Urinary bladder (tissue), 4 donors: ENCODE measurements around the gene ATXN1. TPM values are rescaled to one million over a fixed set of nuclear protein-coding genes. Genes with fewer than 3 reads are reported as not detected.

ENCODE experiments used
- DNase-seq: peaks from one replicate; pipeline ENCODE4 v3.0.0-alpha.2; 2015; ENCODE audit errors: extremely low spot score
- H3K27ac ChIP-seq: one replicate; pipeline ENCODE4 v1.5.1; 2013; ENCODE audit warnings: low read depth, mild to moderate bottlenecking, moderate library complexity
- H3K36me3 ChIP-seq: one replicate; pipeline ENCODE4 v1.6.1; 2013; ENCODE audit warnings: mild to moderate bottlenecking, moderate library complexity; ENCODE audit not compliant: insufficient read depth
- H3K4me1 ChIP-seq: one replicate; pipeline ENCODE4 v1.6.1; 2013; ENCODE audit warnings: mild to moderate bottlenecking, moderate library complexity; ENCODE audit not compliant: insufficient read depth
- H3K4me3 ChIP-seq: one replicate; pipeline ENCODE4 v1.5.1; 2013; ENCODE audit warnings: low read depth, low read length
- WGBS: extraction: QIAGEN DNeasy Blood & Tissue Kit; methylation state at CpG from one replicate; pipeline ENCODE4 v1.1.7; 2013; 5-methylcytosine and 5-hydroxymethylcytosine counted together
- polyA plus RNA-seq: library from polyadenylated mRNA; stranded (reverse); fragments of 200-250 nt; gene quantifications from one replicate; pipeline ENCODE4 v1.2.3, GENCODE V29; 2013
- total RNA-seq: library from RNA; depleted of rRNA; stranded (reverse); fragments of >200 nt; gene quantifications from one replicate; pipeline ENCODE4 v1.2.3, GENCODE V29; 2014
- donor health status: healthy with polysubstance abuse.
- donor health status: healthy.

Gene ATXN1
- total and polyA plus RNA-seq, 2 donors: 15.8 to 137 TPM

DNA sequence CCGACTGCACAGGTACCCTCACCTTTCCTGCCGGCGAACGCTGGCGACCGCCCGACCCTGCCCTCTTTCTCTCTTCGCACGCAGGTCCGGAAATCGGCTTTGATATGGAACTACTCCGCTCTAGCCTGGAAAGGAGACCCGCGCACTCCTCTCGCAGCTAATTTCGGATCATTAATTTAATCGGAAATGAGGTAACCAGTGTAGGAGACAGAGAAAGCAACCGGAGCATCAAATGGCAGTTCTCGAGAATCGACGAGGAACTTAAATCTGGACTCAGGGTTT lies 949 bp upstream of the ATXN1 start:
- peak overlapping the region; percentile 99 for H3K4me3 ChIP-seq
- H3K36me3 ChIP-seq: no peaks in the 10 kb centered on the region
- H3K4me1 ChIP-seq: no peaks in the 10 kb centered on the region
- no peak for DNase-seq
- H3K27ac ChIP-seq: peak overlapping the region; percentile 80
- under 1% methylated on average over 21 of the region's 21 CpGs for WGBS

DNA sequence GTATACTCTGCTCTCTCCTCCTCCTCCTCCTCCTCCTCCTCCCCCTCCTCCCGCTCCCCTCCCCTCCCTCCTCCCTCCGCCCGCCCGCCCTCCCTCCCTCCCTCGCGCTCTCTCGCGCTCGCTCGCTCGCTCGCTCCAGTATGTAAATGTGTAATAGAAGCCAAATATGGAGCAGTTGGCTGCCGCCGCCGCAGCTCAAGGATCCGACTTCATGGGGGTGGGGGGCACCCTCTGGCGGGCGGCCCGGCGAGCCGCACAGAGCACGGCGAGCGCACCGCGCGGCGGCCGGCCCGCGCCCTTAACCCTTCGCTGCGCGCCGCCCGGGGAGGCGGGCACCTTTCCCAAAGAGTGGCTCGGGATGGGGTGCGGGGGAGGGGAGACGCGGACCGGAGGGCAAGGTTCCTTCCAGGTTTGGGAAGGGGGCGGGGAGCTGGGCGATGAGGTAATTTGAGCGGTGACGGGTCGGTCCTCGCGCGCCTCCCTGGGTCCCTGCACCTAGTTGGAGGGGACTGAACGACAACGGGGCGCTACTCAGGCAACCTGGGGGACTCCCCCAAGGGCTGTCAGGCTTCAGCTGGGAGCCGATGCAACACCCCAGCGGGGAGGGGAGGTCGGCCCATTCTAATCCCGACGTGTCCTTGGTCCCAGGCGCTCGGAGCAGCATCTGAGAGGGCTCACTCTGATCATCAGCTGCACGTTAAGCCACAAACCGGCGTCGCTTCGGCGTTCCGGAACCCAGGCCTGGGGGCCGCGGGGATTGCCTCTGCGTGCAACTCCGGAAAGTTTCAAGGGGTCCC lies 409 bp upstream of the ATXN1 start:
- Histone ChIP-seq H3K4me3 (peak overlapping the region; percentile 99), H3K36me3 (no peaks in the 10 kb centered on the region), H3K27ac (peak overlapping the region; percentile 97), H3K4me1 (no peaks in the 10 kb centered on the region)
- DNase-seq: peak; percentile 74
- under 1% methylated on average over 68 of the region's 71 CpGs for WGBS

DNA sequence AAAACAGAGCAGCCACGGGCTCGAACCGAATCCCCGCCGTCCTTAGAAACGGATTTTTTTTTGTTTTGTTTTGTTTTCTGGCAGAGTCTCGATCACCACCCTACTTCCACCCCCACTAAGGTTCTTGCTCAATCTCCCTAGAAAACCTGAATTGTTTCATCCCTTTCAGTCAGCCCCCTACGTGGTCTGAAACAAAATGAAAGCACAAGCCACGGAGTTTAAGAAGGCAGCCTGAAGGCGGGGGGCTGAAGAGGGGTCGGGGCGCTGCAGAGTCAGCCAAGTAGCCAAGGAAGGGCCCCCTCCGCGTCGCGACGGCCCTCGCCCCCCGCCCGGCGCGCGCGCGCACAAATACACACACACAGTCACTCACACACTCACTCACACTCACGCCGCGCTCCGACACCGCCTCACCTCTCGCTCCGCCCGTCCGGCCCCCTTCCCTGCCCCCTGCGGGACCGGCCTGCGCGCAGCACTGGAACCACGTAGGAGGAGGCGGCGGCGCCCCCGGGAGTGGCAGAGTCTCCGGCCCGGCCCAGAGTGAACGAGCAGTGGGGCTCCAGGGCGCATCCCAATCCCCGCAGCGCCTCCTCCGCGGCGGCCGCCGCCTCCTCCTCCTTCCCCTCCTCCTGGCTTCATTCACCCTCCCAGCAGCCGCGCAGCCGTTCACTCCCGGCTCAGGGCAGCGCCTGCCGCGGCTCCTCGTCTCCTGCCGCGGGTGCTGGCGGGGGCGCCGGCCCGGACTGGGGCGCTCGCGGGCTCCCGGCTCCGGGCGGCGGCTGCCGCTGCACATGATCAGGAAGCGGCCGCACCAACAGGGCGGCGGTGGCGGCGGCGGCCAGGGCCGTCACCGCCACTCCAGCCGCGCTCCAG lies 1.4 kb downstream of the ATXN1 start:
- no peaks in the 10 kb centered on the region for H3K36me3 ChIP-seq
- no peak for DNase-seq
- H3K4me1 ChIP-seq: no peaks in the 10 kb centered on the region
- under 1% methylated on average over 87 of the region's 87 CpGs for WGBS
- peak overlapping the region; percentile 97 for H3K27ac ChIP-seq
- peak overlapping the region; percentile 99 for H3K4me3 ChIP-seq

DNA sequence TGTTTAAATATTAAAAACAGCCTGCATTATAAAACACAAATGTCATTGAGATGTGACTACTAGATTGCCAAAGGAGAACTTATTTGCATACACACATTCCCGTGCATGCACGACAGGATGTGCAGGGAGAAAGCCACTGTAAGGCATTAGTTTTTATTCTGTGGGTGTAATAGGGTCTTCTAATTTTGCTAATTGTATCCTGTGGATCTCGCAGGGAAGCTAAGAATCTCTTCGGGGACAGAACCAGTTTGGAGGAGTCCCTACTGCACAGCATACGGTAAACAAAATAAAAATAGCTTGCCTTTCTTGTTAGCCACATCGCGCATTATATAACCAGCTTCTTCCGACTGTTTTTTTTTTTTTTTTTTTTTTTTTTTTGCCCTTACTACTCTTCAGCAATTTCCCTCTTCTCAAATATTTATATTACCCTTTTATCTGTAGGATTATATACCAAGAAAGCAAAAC lies 2.0 kb downstream of the ATXN1 start:
- H3K4me1 ChIP-seq: peaks cover 1% of the 10 kb centered on the region

DNA sequence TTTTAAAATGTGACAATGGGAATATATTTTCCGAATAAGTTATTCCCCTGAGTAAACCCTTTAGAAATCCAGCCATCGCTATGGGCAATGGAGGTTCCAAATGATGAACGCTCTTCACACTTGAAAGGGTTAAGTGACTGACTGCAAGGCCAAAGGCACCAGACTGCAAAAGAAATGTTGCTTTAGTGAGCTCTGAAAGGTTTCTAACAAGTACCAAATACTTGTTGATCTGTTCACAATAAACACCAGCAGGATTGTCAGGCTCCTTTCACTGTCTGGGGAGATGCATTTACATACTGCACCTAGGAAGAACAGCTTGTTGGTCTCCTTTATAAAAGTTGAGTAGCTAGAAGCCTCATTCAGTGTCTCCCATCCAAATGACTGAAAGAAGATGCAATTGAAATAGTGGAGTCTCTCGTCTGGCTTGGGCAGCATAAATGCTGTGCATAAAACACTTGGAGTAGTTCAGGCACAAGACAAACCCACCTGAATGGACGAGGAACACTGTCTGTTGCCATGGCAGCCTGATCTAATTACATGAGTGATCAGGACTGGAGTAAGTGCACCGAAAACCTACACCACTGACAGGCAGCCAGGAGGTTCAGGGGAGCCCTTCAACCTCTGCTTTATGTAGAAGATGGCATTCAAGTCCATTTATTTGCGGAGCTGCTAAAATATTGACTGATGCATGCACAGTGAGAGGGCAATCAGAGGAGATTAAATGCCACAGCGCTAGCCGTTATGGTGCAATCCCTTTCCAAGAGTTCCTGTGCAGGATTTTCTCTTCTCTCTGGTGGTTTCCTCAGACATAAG lies 2.9 kb downstream of the ATXN1 start:
- DNase-seq: no peak
- 30% methylated on average over 9 of the region's 9 CpGs for WGBS
- H3K4me1 ChIP-seq: peaks cover 1% of the 10 kb centered on the region
- H3K4me3 ChIP-seq: peak overlapping the region; percentile 99
- H3K36me3 ChIP-seq: no peaks in the 10 kb centered on the region
- no peak overlapping the region for H3K27ac ChIP-seq

More for the DNA sequence above, 2.0 kb downstream of the ATXN1 start:
- H3K27ac ChIP-seq: peak overlapping the region; percentile 97
- H3K4me3 ChIP-seq: peak overlapping the region; percentile 99
- no peaks in the 10 kb centered on the region for H3K36me3 ChIP-seq
- no peak for DNase-seq
- under 1% methylated on average over 8 of the region's 8 CpGs for WGBS

DNA sequence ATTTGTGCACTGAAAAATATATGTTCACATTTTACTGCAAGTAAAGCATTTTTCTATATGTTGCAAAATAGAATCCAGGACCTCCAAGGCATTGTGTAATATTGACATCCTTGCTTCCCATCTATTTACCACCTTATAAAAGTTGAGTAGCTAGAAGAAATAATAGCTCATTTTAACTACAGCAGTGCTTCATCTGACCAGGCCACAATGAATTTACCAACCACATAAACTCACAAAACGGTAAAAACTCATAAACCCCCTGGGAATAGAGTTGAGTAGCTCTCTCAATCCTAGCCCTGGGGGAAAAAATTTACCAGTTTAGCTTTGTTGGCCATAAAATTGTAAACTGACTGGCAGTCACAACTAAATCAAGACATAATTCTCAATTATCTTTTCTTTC lies 3.9 kb downstream of the ATXN1 start:
- no peak for DNase-seq
- H3K27ac ChIP-seq: no peak overlapping the region
- no peaks in the 10 kb centered on the region for H3K36me3 ChIP-seq
- peaks cover 1% of the 10 kb centered on the region for H3K4me1 ChIP-seq
- H3K4me3 ChIP-seq: no peak overlapping the region
- WGBS: 31% methylated on average over 1 of the region's 1 CpG

DNA sequence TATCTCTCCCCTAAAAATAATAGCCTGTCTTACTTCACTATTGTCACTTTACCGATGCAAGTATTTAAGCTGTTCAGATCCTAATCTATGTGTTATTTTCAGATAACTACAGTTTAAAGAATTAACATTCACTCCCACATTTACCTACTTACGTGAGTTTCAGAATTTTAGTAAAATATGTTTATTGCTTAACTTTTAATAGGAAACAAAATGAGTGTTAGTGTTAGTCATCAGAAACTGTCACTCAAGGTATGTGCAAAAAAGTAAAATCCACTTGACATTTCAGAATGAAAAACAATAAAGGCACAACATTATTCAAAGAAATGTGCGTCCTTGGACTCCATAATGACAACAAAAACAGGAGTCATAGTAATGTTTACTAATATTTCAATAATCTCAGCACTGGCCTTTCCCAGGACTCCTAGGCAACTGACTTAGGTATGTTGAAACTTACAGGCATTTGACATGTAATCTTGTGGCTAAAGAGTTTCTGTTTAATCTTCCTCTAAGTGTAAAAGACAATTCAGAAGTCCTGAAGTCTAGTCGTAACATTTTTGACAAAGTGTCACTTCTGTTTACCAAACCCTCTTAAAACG lies 4.5 kb downstream of the ATXN1 start:
- Histone ChIP-seq H3K27ac (no peak overlapping the region), H3K4me1 (peaks cover 3% of the 10 kb centered on the region)
- 68% methylated on average over 5 of the region's 5 CpGs for WGBS

DNA sequence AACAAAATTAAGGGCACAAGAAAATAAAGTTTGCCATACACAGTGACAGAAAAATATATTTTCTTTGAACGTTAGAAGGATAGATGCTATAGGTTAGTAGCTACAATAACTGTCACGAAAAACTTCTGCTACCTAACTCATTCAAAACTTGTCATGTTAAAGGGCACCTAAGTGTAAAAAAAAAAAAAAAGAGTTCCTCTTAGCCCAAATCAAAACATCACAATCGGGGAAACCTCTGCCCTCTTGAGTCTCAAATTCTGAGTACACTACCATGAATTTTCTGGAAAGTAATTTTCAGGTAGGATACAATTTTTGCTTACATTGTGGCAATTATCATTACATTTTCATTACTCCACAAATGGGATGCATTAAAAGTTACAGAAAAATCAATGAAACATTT lies 5.7 kb downstream of the ATXN1 start:
- no peak for DNase-seq
- no peak overlapping the region for H3K27ac ChIP-seq
- H3K36me3 ChIP-seq: no peaks in the 10 kb centered on the region
- H3K4me3 ChIP-seq: no peak overlapping the region
- WGBS: 69% methylated on average over 3 of the region's 3 CpGs
- H3K4me1 ChIP-seq: peaks cover 3% of the 10 kb centered on the region

More for the DNA sequence above, 4.5 kb downstream of the ATXN1 start:
- no peaks in the 10 kb centered on the region for H3K36me3 ChIP-seq
- H3K4me3 ChIP-seq: no peak overlapping the region
- DNase-seq: no peak

DNA sequence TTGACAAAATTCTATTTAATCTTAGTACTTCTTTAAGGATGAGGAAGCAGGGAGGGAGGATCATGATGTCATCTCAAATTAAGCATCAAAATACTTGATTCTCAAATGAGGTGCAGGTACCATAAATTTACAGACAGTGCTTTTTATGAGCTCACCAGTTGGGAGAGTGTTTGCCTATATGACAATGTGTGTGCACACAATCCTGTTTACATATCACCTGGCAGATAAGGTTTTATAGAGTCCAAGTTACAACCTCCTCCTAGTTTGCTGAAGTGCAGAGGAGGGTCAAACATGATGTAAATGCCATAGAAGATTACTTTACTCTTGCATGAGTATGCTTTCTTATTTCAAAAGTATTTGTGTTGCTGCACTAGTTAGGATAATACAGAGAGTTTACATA lies 6.4 kb downstream of the ATXN1 start:
- Histone ChIP-seq H3K4me1 (peaks cover 3% of the 10 kb centered on the region), H3K36me3 (no peaks in the 10 kb centered on the region), H3K27ac (no peak overlapping the region)

DNA sequence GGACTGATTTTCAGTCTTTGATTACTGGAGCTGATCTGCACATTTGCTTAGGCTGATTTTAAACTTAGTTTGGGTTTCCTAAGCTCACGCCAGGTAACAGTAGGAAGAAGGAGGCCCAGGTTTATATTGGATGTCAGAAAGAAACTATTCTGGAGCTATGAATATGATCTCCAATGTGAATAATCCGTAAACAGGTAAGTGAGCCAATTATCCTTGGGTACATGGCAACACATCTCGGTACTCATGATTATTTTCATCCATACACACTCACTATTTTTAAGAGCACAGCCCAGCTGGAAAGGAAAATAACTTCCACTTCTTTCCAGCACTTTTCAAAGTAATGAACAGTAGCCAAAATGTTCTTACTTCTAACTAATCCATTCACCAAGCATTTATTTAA lies 7.0 kb downstream of the ATXN1 start:
- Histone ChIP-seq H3K36me3 (no peaks in the 10 kb centered on the region), H3K27ac (peak overlapping the region; percentile 23), H3K4me3 (no peak overlapping the region), H3K4me1 (peaks cover 3% of the 10 kb centered on the region)
- no peak for DNase-seq
- 57% methylated on average over 3 of the region's 3 CpGs for WGBS

More for the DNA sequence above, 6.4 kb downstream of the ATXN1 start:
- no peak overlapping the region for H3K4me3 ChIP-seq
- DNase-seq: no peak

DNA sequence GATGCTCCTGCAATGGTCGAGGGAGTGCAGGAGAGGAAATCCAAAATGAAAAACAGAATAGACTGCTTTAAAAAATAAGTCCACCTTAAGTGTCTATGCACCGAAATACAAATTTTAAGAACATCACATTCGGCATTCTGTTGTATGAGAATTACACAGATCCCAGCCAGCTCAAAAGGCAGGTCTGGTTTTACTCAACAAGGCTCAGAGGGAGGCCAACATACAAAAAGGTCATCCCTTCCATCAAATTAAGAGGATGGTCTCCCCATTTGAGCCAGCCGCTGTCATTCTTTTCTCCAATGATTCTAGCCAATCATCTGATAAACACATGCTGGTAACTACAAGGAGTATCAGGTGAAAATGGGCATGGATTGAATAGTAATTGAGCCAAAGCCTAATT lies 7.9 kb downstream of the ATXN1 start:
- peaks cover 3% of the 10 kb centered on the region for H3K4me1 ChIP-seq
- no peaks in the 10 kb centered on the region for H3K36me3 ChIP-seq
- H3K27ac ChIP-seq: no peak overlapping the region
- DNase-seq: no peak
- no peak overlapping the region for H3K4me3 ChIP-seq
- WGBS: 65% methylated on average over 4 of the region's 4 CpGs

DNA sequence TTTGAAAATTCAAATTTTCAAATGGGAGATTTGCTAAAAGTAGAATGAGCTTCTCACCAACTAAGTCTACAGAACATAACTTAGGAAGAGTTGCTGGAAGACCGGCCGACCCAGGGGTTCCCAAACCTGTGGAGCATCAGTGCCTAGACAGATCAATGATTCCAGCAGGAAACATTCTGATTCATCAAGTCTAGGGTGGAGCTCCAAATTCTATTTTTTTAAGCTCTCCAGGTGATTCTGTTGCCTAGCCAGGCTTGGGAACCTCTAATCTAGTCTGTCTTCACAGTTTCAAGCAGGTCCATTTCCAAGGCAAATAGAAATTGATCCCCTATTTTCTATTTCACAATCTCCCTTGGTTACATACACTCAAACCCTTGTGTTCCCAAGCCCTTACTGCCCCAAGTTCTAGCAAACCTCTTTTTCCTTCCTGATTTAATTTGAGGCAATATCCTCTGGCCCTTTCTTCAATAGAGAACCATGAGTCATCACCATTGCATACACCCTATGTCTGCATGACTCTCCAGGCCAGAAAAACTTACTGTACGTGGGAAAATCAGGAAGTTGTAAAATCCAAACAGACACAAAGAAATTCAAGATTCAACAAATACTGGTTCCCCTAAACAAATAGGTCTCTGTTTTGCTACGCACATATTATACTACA lies 8.9 kb downstream of the ATXN1 start:
- peaks cover 3% of the 10 kb centered on the region for H3K4me1 ChIP-seq
- no peaks in the 10 kb centered on the region for H3K36me3 ChIP-seq
- H3K4me3 ChIP-seq: no peak overlapping the region
- DNase-seq: no peak
- no peak overlapping the region for H3K27ac ChIP-seq
- 64% methylated on average over 4 of the region's 4 CpGs for WGBS
